HepG2 (cell line): ENCODE measurements around the gene ERICH6. TPM values are rescaled to one million over a fixed set of nuclear protein-coding genes. Genes with fewer than 3 reads are reported as not detected.

Source experiments
- BRCA1 ChIP-seq: sonication (generic); formaldehyde crosslinking; IDR thresholded peaks from 2 replicates; pipeline ENCODE4 v1.4.0; 2020; ENCODE audit warnings: missing genetic modification reagents
- CBX2 ChIP-seq, 2 experiments: fragments of 200-600 bp in 1 of 2; sonication (generic); formaldehyde crosslinking in 1 of 2; IDR thresholded peaks; 2 replicates each; pipeline versions ENCODE4 v1.7.0 to v1.8.1; 2018 to 2022; ENCODE audit warnings: low read depth in 2 of 2, low read length in 1 of 2, mild to moderate bottlenecking in 1 of 2, missing genetic modification reagents in 1 of 2
- CHCHD3 ChIP-seq: sonication (generic); formaldehyde crosslinking; IDR thresholded peaks from 2 replicates; pipeline ENCODE4 v1.8.0; 2022; ENCODE audit warnings: mild to moderate bottlenecking, missing genetic modification reagents, moderate library complexity
- E2F1 ChIP-seq: sonication (generic); formaldehyde crosslinking; IDR thresholded peaks from 2 replicates; pipeline ENCODE4 v1.5.0; 2020; ENCODE audit warnings: missing genetic modification reagents
- GLI4 ChIP-seq: sonication (generic); formaldehyde crosslinking; IDR thresholded peaks from 2 replicates; pipeline ENCODE4 v1.5.1; 2020; ENCODE audit warnings: missing genetic modification reagents, mild to moderate bottlenecking, moderate library complexity, borderline replicate concordance
- HDAC2 ChIP-seq: sonication (generic); formaldehyde crosslinking; IDR thresholded peaks from 2 replicates; pipeline ENCODE4 v1.4.0; 2020; ENCODE audit warnings: missing genetic modification reagents
- HNF1A ChIP-seq, 2 experiments: sonication (generic) in 1 of 2; formaldehyde crosslinking in 1 of 2; IDR thresholded peaks; 2 replicates each; pipeline versions ENCODE4 v1.4.0 to v1.6.1; 2016 to 2020; ENCODE audit warnings: borderline replicate concordance in 1 of 2, low read depth in 1 of 2, mild to moderate bottlenecking in 1 of 2, missing genetic modification reagents in 1 of 2
- HNRNPL ChIP-seq: fragments of 200-400 bp; formaldehyde crosslinking; IDR thresholded peaks from 2 replicates; pipeline ENCODE4 v1.6.1; 2017; ENCODE audit warnings: mild to moderate bottlenecking, low read depth, low read length
- IRF1 ChIP-seq: sonication (generic); formaldehyde crosslinking; IDR thresholded peaks from 2 replicates; pipeline ENCODE4 v1.4.0; 2020; ENCODE audit warnings: low read depth, mild to moderate bottlenecking, missing genetic modification reagents
- NFATC3 ChIP-seq: sonication (generic); formaldehyde crosslinking; IDR thresholded peaks from 2 replicates; pipeline ENCODE4 v1.5.1; 2020; ENCODE audit warnings: mild to moderate bottlenecking, missing genetic modification reagents
- NFRKB ChIP-seq: fragments of 450-650 bp; IDR thresholded peaks from 2 replicates; pipeline ENCODE4 v1.6.1; 2017
- ONECUT2 ChIP-seq: sonication (generic); formaldehyde crosslinking; IDR thresholded peaks from 2 replicates; pipeline ENCODE4 v1.4.0; 2020; ENCODE audit warnings: missing genetic modification reagents
- RAD51 ChIP-seq: fragments of 450-650 bp; IDR thresholded peaks from 2 replicates; pipeline ENCODE4 v1.6.1; 2016; ENCODE audit warnings: borderline replicate concordance
- ZFP91 ChIP-seq: sonication (generic); formaldehyde crosslinking; IDR thresholded peaks from 2 replicates; pipeline ENCODE4 v1.9.0; 2022; ENCODE audit warnings: missing genetic modification reagents, mild to moderate bottlenecking, borderline replicate concordance
- ZIK1 ChIP-seq: sonication (generic); formaldehyde crosslinking; IDR thresholded peaks from 2 replicates; pipeline ENCODE4 v1.5.0; 2020; ENCODE audit warnings: mild to moderate bottlenecking, low read depth, missing genetic modification reagents, borderline replicate concordance
- ZNF256 ChIP-seq: sonication (generic); formaldehyde crosslinking; conservative IDR thresholded peaks from 2 replicates; pipeline ENCODE4 v1.4.0; 2020; ENCODE audit warnings: missing genetic modification reagents
- ZNF772 ChIP-seq: sonication (generic); formaldehyde crosslinking; IDR thresholded peaks from 2 replicates; pipeline ENCODE4 v1.5.0; 2020; ENCODE audit warnings: mild to moderate bottlenecking, missing genetic modification reagents
- ZNF773 ChIP-seq: sonication (generic); formaldehyde crosslinking; IDR thresholded peaks from 2 replicates; pipeline ENCODE4 v1.4.0; 2020; ENCODE audit warnings: missing genetic modification reagents, borderline replicate concordance
- polyA plus RNA-seq, 8 experiments: library from polyadenylated mRNA; depleted of rRNA in 3 of 8; stranded (reverse) in 7 of 8; unstranded in 1 of 8; fragments of >200 nt; fragmentation: Illumina TruSeq in 4 of 8; extraction: Trizol in 4 of 8; gene quantifications; 2 replicates each; pipeline versions ENCODE4 v1.2.1 to v1.2.3, GENCODE V29; 2011 to 2016; ENCODE audit warnings: low read depth in 4 of 8, missing spikeins in 1 of 8, mixed read lengths in 1 of 8; ENCODE audit not compliant: insufficient read depth in 1 of 8
- total RNA-seq, 5 experiments: library from RNA; depleted of rRNA; stranded (reverse); fragments of >200 nt; fragmentation: Illumina TruSeq; extraction: Trizol; gene quantifications; 2 replicates each; pipeline ENCODE4 v1.2.3, GENCODE V29; 2016; ENCODE audit warnings: low read depth in 1 of 5

The ERICH6 gene
- total and polyA plus RNA-seq, 2 of the 13 experiments (the other 11 are each of a cell fraction or from before 2014, with no cell fraction given), result 0.03 TPM; not detected in 1

- TF ChIP-seq ZFP91 (no peak), CHCHD3 (CRISPR knock-in tag) (no peak), ZNF773 (CRISPR knock-in tag) (no peak), RAD51 (no peak), CBX2 (IDR thresholded peaks at IDR 0.05; ENCODE audit: low read depth, low read length) (no peak), CBX2 (CRISPR knock-in tag; IDR thresholded peaks at IDR 0.05; ENCODE audit: low read depth) (no peak), ZNF256 (no peak), ZNF772 (CRISPR knock-in tag) (no peak), NFATC3 (CRISPR knock-in tag) (no peak), HNRNPL (no peak), HDAC2 (CRISPR knock-in tag) (peak; percentile 48; the same call in 1 of the 2 replicates), HNF1A (IDR thresholded peaks at IDR 0.05; ENCODE audit: low read depth) (no peak), HNF1A (CRISPR knock-in tag; IDR thresholded peaks at IDR 0.05; ENCODE audit: borderline replicate concordance) (no peak; the same call in 1 of the 2 replicates), ONECUT2 (CRISPR knock-in tag) (no peak), E2F1 (no peak), BRCA1 (CRISPR knock-in tag) (no peak), NFRKB (no peak), GLI4 (CRISPR knock-in tag) (no peak), ZIK1 (no peak; the same call in 1 of the 2 replicates), IRF1 (no peak)
Observed at GRCh38 chr3:150737874-150738679, 34.4 kb upstream of the ERICH6 start (continued).
